ENCODE results near the gene ZEB2.

DNA sequence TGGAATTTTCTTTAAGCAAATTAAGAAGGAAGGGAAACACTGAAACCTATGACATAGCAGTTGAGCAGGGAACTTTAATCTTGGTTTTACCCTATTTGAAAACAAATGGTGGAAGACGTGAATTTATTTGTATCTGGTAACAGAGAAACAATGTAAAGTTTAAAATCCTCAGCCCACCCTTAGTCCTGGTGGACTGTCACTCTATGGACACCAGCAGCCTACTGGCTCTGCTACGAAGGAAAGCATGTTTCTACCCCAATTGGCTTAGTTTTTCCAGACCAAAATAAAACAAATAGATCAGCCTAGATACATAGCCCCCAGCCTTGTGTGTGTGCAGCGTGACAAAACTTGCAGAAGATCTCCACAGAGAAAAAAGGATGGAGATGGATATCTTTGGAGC, 7.4 kb downstream of the ZEB2 start:
- TF ChIP-seq CTCF (IDR thresholded peaks at IDR 0.05) (no peak), POLR2A (IDR thresholded peaks at IDR 0.05) (no peak)
